K562 (cell line): Measurements from ENCODE around the gene PPP1R1C. TPM values are rescaled to one million over a fixed set of nuclear protein-coding genes. Genes with fewer than 3 reads are reported as not detected.

Experiments
- ATAC-seq: fragments of 200-7000 bp; cut with Tn5 transposase; 3 replicates; pipeline ENCODE4 v1.9.1; 2020; ENCODE audit warnings: moderate library complexity
- BruUV-seq: library from RNA; stranded (reverse); fragments of 400-500 nt; replicated peaks from 2 replicates; lab custom pipeline; 2021; lab: Mats Ljungman, UMichigan
- CTCF ChIA-PET: fragments of 300-600 bp; formaldehyde crosslinking; extraction: SDS; loops from one replicate; lab custom pipeline; 2021; ENCODE audit warnings: low intra/inter-chr PET ratio; lab: Yijun Ruan, JAX
- POLR2A ChIA-PET: fragments of 300-600, 350-650 bp; sonication (Branson Sonifier 250); formaldehyde crosslinking; extraction: SDS; loops from one replicate; lab custom pipeline; 2021; ENCODE audit warnings: antibody characterized with exemption, inconsistent platforms; lab: Yijun Ruan, JAX
- DNase-seq, 4 experiments: peaks; one replicate each; pipeline versions ENCODE4 v3.0.0 to v3.0.0-alpha.2; 2011 to 2018; ENCODE audit warnings: low spot score in 3 of 4, mixed read lengths in 3 of 4; ENCODE audit errors: extremely low read depth in 1 of 4
- FAIRE-seq: peaks from 2 replicates; lab custom pipeline; 2011; peaks lifted over from hg19 to GRCh38; lab: Jason Lieb, UNC
- H2AFZ ChIP-seq: 2 replicates; pipeline ENCODE4 v1.6.0; 2011; ENCODE audit warnings: low read depth, low read length, control low read depth, inconsistent platforms
- H3K27ac ChIP-seq: fragments of 200-600 bp; 3 replicates; pipeline ENCODE4 v1.8.0; 2011; ENCODE audit warnings: low read depth, mild to moderate bottlenecking, control low read depth, inconsistent platforms, low read length, moderate library complexity, mixed read lengths; ENCODE audit errors: extremely low read depth
- H3K27me3 ChIP-seq, 2 experiments: fragments of 300-600 bp in 1 of 2; 2 replicates in 1 of 2; 3 replicates in 1 of 2; pipeline versions ENCODE4 v1.6.0 to v1.8.0; 2011; ENCODE audit warnings: inconsistent platforms in 2 of 2, low read length in 2 of 2, mild to moderate bottlenecking in 1 of 2, mixed read lengths in 1 of 2, moderate library complexity in 1 of 2; ENCODE audit not compliant: control insufficient read depth in 2 of 2, insufficient read depth in 2 of 2
- H3K36me3 ChIP-seq: fragments of 300-600 bp; 3 replicates; pipeline ENCODE4 v1.8.0; 2011; ENCODE audit warnings: mild to moderate bottlenecking, low read length, inconsistent platforms; ENCODE audit not compliant: control insufficient read depth, insufficient read depth
- H3K4me1 ChIP-seq, 2 experiments: fragments of 200-600 bp in 1 of 2; replicated peaks in 1 of 2; 2 replicates in 1 of 2; 3 replicates in 1 of 2; pipeline versions ENCODE4 v1.5.1 to v1.8.0; 2011; ENCODE audit warnings: inconsistent platforms in 2 of 2, low read length in 2 of 2, mild to moderate bottlenecking in 1 of 2, mixed read lengths in 1 of 2, moderate library complexity in 1 of 2; ENCODE audit not compliant: control insufficient read depth in 2 of 2, insufficient read depth in 2 of 2
- H3K4me2 ChIP-seq: 2 replicates; pipeline ENCODE4 v1.6.1; 2011; ENCODE audit warnings: low read length, control low read depth, inconsistent platforms, mixed read lengths; ENCODE audit not compliant: insufficient read depth
- H3K4me3 ChIP-seq: fragments of 200-600 bp; sonication (generic), shearing (Covaris generic); 2 replicates; pipeline ENCODE4 v1.5.1; 2016; ENCODE audit warnings: control low read depth, inconsistent platforms
- H3K79me2 ChIP-seq: fragments of 200-600 bp; 3 replicates; pipeline ENCODE4 v1.8.0; 2011; ENCODE audit warnings: low read length, inconsistent platforms; ENCODE audit not compliant: control insufficient read depth, insufficient read depth
- H3K9ac ChIP-seq, 2 experiments: 2 replicates each; pipeline versions ENCODE4 v1.6.0 to v1.6.1; 2011; ENCODE audit warnings: low read depth in 2 of 2, low read length in 2 of 2, control low read depth in 1 of 2, inconsistent platforms in 1 of 2, mild to moderate bottlenecking in 1 of 2, mixed read lengths in 1 of 2; ENCODE audit not compliant: insufficient read depth in 1 of 2
- H3K9me1 ChIP-seq: one replicate; pipeline ENCODE4 v1.6.0; 2011; ENCODE audit warnings: inconsistent platforms, mild to moderate bottlenecking, low read length, moderate library complexity; ENCODE audit not compliant: control insufficient read depth, insufficient read depth
- H3K9me3 ChIP-seq: replicated peaks from 2 replicates; pipeline ENCODE4 v1.5.1; 2011; ENCODE audit warnings: low read depth, low read length, inconsistent platforms; ENCODE audit not compliant: control insufficient read depth, insufficient read depth
- H4K20me1 ChIP-seq: replicated peaks from 2 replicates; pipeline ENCODE4 v1.6.1; 2011; ENCODE audit warnings: low read length, inconsistent platforms, mixed read lengths; ENCODE audit not compliant: control insufficient read depth, insufficient read depth
- HDAC3 ChIP-seq: fragments of 450-650 bp; IDR thresholded peaks from 2 replicates; pipeline ENCODE4 v1.6.1; 2018; ENCODE audit warnings: borderline replicate concordance, mild to moderate bottlenecking, moderate library complexity; ENCODE audit not compliant: partially characterized antibody
- PCBP1 ChIP-seq: fragments of 200-400 bp; formaldehyde crosslinking; IDR thresholded peaks from 2 replicates; pipeline ENCODE4 v1.6.1; 2018; ENCODE audit warnings: mild to moderate bottlenecking, low read depth, low read length; ENCODE audit not compliant: poor library complexity, severe bottlenecking
- SLC30A9 ChIP-seq: fragments of 250-450 bp; sonication (Bioruptor Pico); IDR thresholded peaks from 2 replicates; pipeline ENCODE4 v1.8.0; 2022; ENCODE audit warnings: mild to moderate bottlenecking, moderate library complexity
- SMARCA4 ChIP-seq: fragments of 450-650 bp; IDR thresholded peaks from 2 replicates; pipeline ENCODE4 v1.6.1; 2016
- TCF7 ChIP-seq: sonication (generic); IDR thresholded peaks from 2 replicates; pipeline ENCODE4 v1.6.1; 2016; ENCODE audit warnings: antibody characterized with exemption, borderline replicate concordance
- ZC3H4 ChIP-seq: sonication (generic); formaldehyde crosslinking; IDR thresholded peaks from 2 replicates; pipeline ENCODE4 v1.9.0; 2021; ENCODE audit warnings: missing genetic modification reagents, borderline replicate concordance
- ZFX ChIP-seq: sonication (generic); formaldehyde crosslinking; IDR thresholded peaks from 2 replicates; pipeline ENCODE4 v1.8.0; 2022; ENCODE audit warnings: mild to moderate bottlenecking, missing genetic modification reagents, moderate library complexity
- ZNF217 ChIP-seq: sonication (generic); formaldehyde crosslinking; IDR thresholded peaks from 2 replicates; pipeline ENCODE4 v1.8.0; 2022; ENCODE audit warnings: mild to moderate bottlenecking, missing genetic modification reagents
- ZNF274 ChIP-seq: IDR thresholded peaks from 2 replicates; pipeline ENCODE4 v1.6.1; 2011; ENCODE audit warnings: low read depth, mild to moderate bottlenecking, low read length, moderate library complexity, borderline replicate concordance
- ZNF436 ChIP-seq: fragments of 250-450, 450-650 bp; sonication (Bioruptor Pico); formaldehyde crosslinking; IDR thresholded peaks from 2 replicates; pipeline ENCODE4 v1.7.0; 2020; ENCODE audit warnings: mild to moderate bottlenecking
- ZNF77 ChIP-seq: fragments of 250-450 bp; sonication (Bioruptor Pico); IDR thresholded peaks from 2 replicates; pipeline ENCODE4 v1.5.0; 2020
- in situ Hi-C: fragments of 300-500 bp; cut with MboI; formaldehyde crosslinking; loops from 4 replicates; pipeline ENCODE4 v1.15.0; 2018; ENCODE audit warnings: inconsistent platforms, mixed read lengths
- intact Hi-C: fragments of 100-400 bp; cut with micrococcal nuclease; formaldehyde crosslinking; loops from 2 replicates; pipeline ENCODE4 v1.14.2; 2022
- polyA plus RNA-seq, 8 experiments: library from polyadenylated mRNA; depleted of rRNA in 4 of 8; stranded (reverse) in 5 of 8; unstranded in 3 of 8; fragments of >200 nt; fragmentation: Nextera tagmentation in 2 of 8; fragmentation: Illumina TruSeq in 1 of 8; extraction: Ambion mirVana in 2 of 8; extraction: Trizol in 1 of 8; gene quantifications; 2 replicates each; pipeline versions ENCODE4 v1.2.1 to v1.2.3, GENCODE V29; 2011 to 2014; ENCODE audit warnings: inconsistent platforms in 1 of 8, missing spikeins in 1 of 8
- total RNA-seq, 7 experiments: library from RNA; depleted of rRNA in 6 of 7; stranded (reverse); fragments of >200 nt in 6 of 7; fragmentation: Illumina TruSeq in 2 of 7; extraction: Trizol in 2 of 7; gene quantifications; 2 replicates each; pipeline versions ENCODE4 v1.2.1 to v1.2.3, GENCODE V29; 2011 to 2021; ENCODE audit warnings: low replicate concordance in 1 of 7
- TF ChIP-seq, protein P1 (sequence below): sonication (generic); formaldehyde crosslinking; IDR thresholded peaks from 2 replicates; pipeline ENCODE4 v1.8.1; 2022; ENCODE audit warnings: missing genetic modification reagents
- TF ChIP-seq, protein P2 (sequence below): fragments of 450-650 bp; formaldehyde crosslinking; IDR thresholded peaks from 2 replicates; pipeline ENCODE4 v1.4.0; 2020; ENCODE audit warnings: mild to moderate bottlenecking, moderate library complexity
- TF ChIP-seq, protein P3 (sequence below): fragments of 200-400 bp; formaldehyde crosslinking; IDR thresholded peaks from 2 replicates; pipeline ENCODE4 v1.6.1; 2017; ENCODE audit warnings: mild to moderate bottlenecking, low read depth, low read length, moderate library complexity
- TF ChIP-seq, protein P4 (sequence below): fragments of 450-650 bp; IDR thresholded peaks from 2 replicates; pipeline ENCODE4 v1.6.1; 2017; ENCODE audit warnings: antibody characterized with exemption

PPP1R1C gene
- total and polyA plus RNA-seq, 9 of the 15 experiments (the other 6 are each of a cell fraction or from before 2014, with no cell fraction given): 0.09 to 0.64 (median 0.40) TPM; not detected in 2

DNA sequence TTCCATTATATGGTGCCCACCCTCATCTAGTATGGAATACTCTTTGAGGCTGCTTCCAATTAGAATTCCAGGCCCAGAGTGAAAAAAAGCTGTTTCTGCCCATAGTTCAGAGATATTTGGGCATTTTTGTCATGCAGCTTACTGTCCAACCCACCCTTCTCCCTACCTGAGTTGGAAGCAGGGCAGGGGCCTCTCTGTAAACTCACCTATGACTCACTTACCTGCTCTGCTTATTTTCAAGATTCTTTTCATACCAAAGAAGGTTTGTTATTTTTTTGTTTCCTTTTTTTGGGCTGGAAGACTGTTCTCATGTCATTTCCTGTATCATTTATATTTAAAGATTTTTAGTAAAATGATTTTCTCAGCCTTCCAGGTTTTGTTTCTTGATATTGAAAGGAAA, 38.4 kb upstream of the PPP1R1C start:
- no peak overlapping the region for H2AFZ ChIP-seq
- in situ Hi-C loops (no loop called here), intact Hi-C loops (no loop called here)
- BruUV-seq: no TSS peak
- no peak overlapping the region for H3K9ac ChIP-seq
- CTCF ChIA-PET: no interaction called here
- POLR2A ChIA-PET: no interaction called here
- ATAC-seq: no peak
- FAIRE-seq: no peak
- peaks cover 0 to 2% of the 10 kb centered on the region in 2 experiments; a peak in 1 of 5 replicates for H3K27me3 ChIP-seq
- no peaks in the 10 kb centered on the region for H3K9me1 ChIP-seq
- no peak for DNase-seq
- no peaks in the 10 kb centered on the region for H3K79me2 ChIP-seq
- TF ChIP-seq, protein P1, sequence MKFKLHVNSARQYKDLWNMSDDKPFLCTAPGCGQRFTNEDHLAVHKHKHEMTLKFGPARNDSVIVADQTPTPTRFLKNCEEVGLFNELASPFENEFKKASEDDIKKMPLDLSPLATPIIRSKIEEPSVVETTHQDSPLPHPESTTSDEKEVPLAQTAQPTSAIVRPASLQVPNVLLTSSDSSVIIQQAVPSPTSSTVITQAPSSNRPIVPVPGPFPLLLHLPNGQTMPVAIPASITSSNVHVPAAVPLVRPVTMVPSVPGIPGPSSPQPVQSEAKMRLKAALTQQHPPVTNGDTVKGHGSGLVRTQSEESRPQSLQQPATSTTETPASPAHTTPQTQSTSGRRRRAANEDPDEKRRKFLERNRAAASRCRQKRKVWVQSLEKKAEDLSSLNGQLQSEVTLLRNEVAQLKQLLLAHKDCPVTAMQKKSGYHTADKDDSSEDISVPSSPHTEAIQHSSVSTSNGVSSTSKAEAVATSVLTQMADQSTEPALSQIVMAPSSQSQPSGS (CRISPR knock-in tag): no peak
- TF ChIP-seq HDAC3 (no peak), SMARCA4 (no peak), ZNF217 (CRISPR knock-in tag) (no peak), ZC3H4 (no peak), SLC30A9 (CRISPR knock-in tag) (no peak), ZNF436 (CRISPR knock-in tag) (no peak), TCF7 (no peak), ZNF77 (CRISPR knock-in tag) (no peak), PCBP1 (no peak), ZFX (no peak), ZNF274 (no peak)
- TF ChIP-seq, protein P2, sequence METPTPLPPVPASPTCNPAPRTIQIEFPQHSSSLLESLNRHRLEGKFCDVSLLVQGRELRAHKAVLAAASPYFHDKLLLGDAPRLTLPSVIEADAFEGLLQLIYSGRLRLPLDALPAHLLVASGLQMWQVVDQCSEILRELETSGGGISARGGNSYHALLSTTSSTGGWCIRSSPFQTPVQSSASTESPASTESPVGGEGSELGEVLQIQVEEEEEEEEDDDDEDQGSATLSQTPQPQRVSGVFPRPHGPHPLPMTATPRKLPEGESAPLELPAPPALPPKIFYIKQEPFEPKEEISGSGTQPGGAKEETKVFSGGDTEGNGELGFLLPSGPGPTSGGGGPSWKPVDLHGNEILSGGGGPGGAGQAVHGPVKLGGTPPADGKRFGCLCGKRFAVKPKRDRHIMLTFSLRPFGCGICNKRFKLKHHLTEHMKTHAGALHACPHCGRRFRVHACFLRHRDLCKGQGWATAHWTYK: no peak
- TF ChIP-seq, protein P3, sequence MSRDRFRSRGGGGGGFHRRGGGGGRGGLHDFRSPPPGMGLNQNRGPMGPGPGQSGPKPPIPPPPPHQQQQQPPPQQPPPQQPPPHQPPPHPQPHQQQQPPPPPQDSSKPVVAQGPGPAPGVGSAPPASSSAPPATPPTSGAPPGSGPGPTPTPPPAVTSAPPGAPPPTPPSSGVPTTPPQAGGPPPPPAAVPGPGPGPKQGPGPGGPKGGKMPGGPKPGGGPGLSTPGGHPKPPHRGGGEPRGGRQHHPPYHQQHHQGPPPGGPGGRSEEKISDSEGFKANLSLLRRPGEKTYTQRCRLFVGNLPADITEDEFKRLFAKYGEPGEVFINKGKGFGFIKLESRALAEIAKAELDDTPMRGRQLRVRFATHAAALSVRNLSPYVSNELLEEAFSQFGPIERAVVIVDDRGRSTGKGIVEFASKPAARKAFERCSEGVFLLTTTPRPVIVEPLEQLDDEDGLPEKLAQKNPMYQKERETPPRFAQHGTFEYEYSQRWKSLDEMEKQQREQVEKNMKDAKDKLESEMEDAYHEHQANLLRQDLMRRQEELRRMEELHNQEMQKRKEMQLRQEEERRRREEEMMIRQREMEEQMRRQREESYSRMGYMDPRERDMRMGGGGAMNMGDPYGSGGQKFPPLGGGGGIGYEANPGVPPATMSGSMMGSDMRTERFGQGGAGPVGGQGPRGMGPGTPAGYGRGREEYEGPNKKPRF: no peak
- TF ChIP-seq, protein P4, sequence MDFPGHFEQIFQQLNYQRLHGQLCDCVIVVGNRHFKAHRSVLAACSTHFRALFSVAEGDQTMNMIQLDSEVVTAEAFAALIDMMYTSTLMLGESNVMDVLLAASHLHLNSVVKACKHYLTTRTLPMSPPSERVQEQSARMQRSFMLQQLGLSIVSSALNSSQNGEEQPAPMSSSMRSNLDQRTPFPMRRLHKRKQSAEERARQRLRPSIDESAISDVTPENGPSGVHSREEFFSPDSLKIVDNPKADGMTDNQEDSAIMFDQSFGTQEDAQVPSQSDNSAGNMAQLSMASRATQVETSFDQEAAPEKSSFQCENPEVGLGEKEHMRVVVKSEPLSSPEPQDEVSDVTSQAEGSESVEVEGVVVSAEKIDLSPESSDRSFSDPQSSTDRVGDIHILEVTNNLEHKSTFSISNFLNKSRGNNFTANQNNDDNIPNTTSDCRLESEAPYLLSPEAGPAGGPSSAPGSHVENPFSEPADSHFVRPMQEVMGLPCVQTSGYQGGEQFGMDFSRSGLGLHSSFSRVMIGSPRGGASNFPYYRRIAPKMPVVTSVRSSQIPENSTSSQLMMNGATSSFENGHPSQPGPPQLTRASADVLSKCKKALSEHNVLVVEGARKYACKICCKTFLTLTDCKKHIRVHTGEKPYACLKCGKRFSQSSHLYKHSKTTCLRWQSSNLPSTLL: no peak
- H3K4me2 ChIP-seq: no peak overlapping the region
- H3K27ac ChIP-seq: no peak overlapping the region
- no peaks in the 10 kb centered on the region for H3K9me3 ChIP-seq
- H4K20me1 ChIP-seq: no peaks in the 10 kb centered on the region
- H3K4me3 ChIP-seq: no peak overlapping the region
- H3K36me3 ChIP-seq: no peaks in the 10 kb centered on the region
- H3K4me1 ChIP-seq: no peaks in the 10 kb centered on the region; a peak in 1 of 5 replicates
